HG03558 (cell line): Measurements from ENCODE around the gene SH3BGRL2.
"Not testable (repeated sequence)": the region's sequence is repeated elsewhere in the genome, so short reads cannot be mapped to it uniquely, and the experiment has no call there.

Source experiments
- ATAC-seq: cut with Tn5 transposase; IDR thresholded peaks from one replicate; pipeline ENCODE4 v1.9.1; 2021; ENCODE audit warnings: moderate number of reproducible peaks; ENCODE audit not compliant: unreplicated experiment; ENCODE audit errors: extremely low read depth

Gene SH3BGRL2

DNA sequence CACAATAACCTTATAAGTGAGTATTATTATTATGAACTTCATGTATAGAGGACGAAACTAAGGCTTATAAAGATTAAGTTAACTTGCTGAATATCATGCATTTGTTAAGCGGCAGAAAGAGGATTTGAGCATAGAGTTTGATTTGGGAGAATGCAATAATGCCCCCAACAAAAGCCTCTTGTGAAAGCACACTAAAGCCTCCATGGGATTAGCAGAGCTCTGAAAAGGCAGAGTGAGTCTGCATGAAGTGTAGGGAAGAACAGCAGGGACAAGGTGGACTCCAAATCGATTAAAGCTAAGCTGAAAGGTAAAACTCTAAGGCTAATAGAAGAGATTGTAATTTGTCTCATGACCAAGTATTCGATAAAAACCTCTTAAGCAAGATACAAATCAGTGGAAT is 100.3 kb downstream of the SH3BGRL2 start:
- no peak for ATAC-seq

DNA sequence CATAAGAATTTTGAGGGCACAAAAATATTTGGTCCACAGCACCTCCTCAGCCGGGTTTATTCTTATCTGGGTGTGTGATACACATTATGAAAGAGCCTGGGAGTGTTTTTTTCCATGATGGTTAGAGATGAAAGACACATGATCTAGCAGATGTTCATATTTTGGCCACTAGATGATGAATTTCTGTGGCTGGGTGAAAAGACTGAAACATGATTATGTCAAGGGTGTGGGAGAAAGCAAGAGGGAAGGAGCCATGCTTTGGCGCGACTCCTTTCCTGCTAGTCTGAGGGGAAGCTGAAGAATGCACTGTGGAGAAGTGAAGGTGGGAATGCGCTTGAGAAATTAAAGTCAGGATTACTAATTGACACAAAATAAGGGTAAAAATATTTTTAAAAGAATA is 102.3 kb downstream of the SH3BGRL2 start:
- no peak for ATAC-seq

DNA sequence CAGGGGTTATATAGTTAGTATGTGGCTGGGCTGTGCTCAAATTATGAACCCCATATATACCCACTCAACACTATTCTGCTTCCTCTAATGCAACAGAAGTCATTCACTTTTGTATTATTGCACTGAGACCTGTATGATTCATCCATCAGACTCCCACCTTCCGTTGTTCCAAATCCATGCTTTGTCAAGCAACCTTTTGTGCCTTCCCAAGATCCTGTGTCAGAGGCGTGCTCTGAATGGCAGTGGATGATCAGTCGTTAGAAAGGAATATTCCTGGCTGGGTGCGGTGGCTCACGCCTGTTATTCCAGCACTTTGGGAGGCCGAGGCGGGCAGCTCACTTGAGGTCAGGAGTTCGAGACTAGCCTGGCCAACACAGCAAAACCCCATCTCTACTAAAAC is 103.2 kb downstream of the SH3BGRL2 start:
- no peak for ATAC-seq

DNA sequence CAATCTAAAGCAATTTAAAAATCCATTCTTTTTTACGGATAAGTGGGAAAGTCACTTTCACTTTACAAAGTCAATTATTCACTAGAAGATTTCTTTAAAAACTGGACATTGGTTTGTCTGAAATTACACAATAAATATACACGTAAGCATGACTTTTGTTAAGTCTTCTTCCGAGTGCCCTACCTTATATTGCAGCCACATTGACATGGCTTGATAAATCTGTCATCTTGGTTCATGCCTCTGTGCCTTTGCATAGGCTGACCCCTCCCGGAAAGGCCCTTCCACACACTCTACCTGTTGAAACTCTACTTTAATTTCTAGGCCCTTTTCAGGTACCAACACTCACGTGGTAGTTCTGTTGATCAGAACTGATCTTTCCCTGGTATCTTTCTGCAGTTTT is 104.1 kb downstream of the SH3BGRL2 start:
- ATAC-seq, result no peak

DNA sequence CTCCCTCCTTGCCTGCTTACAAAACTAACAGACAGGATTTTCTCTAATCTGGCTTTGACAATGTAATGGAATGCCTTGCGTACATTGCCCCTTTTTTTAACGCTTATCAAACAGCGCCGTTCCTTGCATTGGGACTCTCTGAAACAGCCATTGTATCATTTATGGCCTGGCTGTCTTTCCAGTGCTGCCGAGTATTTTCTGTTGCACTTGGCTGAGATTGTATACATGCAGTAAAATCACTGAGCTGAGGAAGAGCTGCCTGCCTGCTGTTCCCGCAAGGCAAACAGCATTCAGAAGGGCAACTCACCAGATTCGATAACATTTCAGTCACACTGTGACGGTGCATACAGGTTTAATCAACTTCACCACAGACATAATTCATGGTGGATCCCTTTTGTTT is 106.0 kb downstream of the SH3BGRL2 start:
- no peak for ATAC-seq

DNA sequence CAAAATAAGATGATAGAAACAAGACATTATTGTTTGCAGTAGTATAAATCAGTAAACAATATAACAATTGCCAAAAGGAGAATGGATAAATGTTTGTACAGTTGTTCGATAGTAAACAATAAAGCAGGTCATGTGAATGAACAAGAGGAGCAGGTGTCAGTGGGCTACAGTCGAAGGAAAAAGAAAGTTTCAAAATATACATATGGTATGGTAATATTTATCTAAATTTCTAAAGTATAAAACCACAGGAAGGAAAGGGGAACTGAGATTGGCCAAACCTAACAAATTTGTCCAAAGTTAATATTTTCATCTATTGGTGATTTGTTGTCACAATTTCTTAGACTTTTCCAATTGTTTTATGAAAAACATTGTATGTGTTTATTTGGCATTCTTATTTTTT is 110.9 kb downstream of the SH3BGRL2 start:
- no peak for ATAC-seq

DNA sequence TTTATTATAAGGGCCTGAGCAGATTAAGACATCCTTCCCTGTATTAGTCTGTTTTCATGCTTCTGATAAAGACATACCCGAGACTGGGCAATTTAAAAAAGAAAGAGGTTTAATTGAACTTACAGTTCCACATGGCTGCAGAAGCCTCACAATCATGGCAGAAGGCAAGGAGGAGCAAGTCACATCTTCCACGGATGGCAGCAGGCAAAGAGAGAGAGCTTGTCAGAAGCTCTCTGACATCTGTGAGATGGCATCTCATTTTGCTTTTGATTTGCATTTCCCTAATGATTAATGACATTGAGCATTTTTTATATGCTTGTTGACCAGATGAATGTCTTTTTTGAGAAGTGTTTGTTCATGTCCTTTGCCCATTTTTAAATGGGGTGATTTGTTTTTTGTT is 114.2 kb downstream of the SH3BGRL2 start:
- ATAC-seq, result not testable (repeated sequence)

DNA sequence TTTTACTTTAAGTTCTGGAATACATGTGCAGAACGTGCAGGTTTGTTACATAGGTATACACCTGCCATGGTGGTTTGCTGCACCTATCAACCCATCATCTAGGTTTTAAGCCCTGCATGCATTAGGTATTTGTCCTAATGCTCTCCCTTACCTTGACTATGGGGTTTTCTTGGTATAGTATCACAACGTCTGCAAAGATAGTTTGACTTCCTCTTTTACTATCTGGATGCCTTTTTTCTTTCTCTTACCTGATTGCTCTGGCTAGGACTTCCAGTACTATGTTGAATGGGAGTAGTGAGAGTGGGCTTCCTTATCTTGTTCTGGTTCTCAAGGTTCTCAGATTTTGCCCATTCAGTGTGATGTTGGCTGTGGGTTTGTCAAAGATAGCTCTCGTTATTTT is 115.2 kb downstream of the SH3BGRL2 start:
- not testable (repeated sequence) for ATAC-seq

DNA sequence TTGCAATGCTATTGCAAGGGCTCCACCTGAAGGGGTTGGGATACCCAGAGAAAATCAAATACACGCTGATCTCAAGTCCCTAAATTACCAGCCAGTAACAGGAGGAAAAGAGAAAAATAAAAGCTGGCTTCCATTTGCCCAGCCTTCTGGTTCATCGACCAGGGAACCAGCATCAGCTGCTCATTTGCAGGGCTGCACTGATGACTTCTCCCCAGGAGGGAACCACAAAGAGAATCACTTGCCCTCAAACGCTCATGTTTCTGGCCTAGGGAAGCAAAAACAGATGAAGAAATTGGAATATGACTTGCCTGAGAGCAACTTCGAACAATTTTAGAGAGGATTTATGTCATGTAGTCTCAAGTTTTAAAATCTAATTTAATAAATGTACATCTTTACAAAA is 119.7 kb downstream of the SH3BGRL2 start:
- no peak for ATAC-seq
